Cardiac fibroblast (primary cell): ENCODE measurements around the gene SCN4B.

Experiments
- DNase-seq, 2 donors: peaks; one replicate each; pipeline versions ENCODE4 v3.0.0 to v3.0.0-alpha.2; 2010; ENCODE audit warnings: low read depth in 2 of 2
- H3K4me3 ChIP-seq, 2 donors: replicated peaks in 1 of 2; 1 replicate in 1 of 2; 2 replicates in 1 of 2; pipeline ENCODE4 v1.5.1; 2011; ENCODE audit warnings: low read depth in 2 of 2, low read length in 2 of 2, mild to moderate bottlenecking in 2 of 2, moderate library complexity in 1 of 2
- CTCF ChIP-seq: IDR thresholded peaks from one replicate; pipeline ENCODE4 v1.5.1; 2011; ENCODE audit warnings: low read depth, mild to moderate bottlenecking, low read length, inconsistent platforms

SCN4B gene

GRCh38 chr11:118120793-118121192 is 31.8 kb downstream of the SCN4B start:
- DNase-seq, result no peak
- no peak for TF ChIP-seq CTCF
- H3K4me3 ChIP-seq, result no peak overlapping the region

GRCh38 chr11:118117790-118118601 is 34.6 kb downstream of the SCN4B start:
- no peak overlapping the region for H3K4me3 ChIP-seq
- no peak for DNase-seq
- TF ChIP-seq CTCF, result no peak

GRCh38 chr11:118115048-118115447 is 37.6 kb downstream of the SCN4B start:
- no peak for DNase-seq
- no peak for TF ChIP-seq CTCF
- no peak overlapping the region for H3K4me3 ChIP-seq

GRCh38 chr11:118114266-118114665 is 38.4 kb downstream of the SCN4B start:
- no peak overlapping the region for H3K4me3 ChIP-seq
- no peak for DNase-seq
- no peak for TF ChIP-seq CTCF

- no peak for DNase-seq
- no peak overlapping the region for H3K4me3 ChIP-seq
- no peak for TF ChIP-seq CTCF
These were observed 39.8 kb downstream of the SCN4B start for GRCh38 chr11:118112711-118113430.

GRCh38 chr11:118111744-118112035 is 40.9 kb downstream of the SCN4B start:
- no peak for TF ChIP-seq CTCF
- no peak for DNase-seq
- H3K4me3 ChIP-seq, result no peak overlapping the region
